Measurements from ENCODE around the gene CD99L2. TPM values are rescaled to one million over a fixed set of nuclear protein-coding genes. Genes with fewer than 3 reads are reported as not detected.

Gene CD99L2
- polyA plus RNA-seq, 1 donor from 2014 or later, result 61.0 TPM

DNA sequence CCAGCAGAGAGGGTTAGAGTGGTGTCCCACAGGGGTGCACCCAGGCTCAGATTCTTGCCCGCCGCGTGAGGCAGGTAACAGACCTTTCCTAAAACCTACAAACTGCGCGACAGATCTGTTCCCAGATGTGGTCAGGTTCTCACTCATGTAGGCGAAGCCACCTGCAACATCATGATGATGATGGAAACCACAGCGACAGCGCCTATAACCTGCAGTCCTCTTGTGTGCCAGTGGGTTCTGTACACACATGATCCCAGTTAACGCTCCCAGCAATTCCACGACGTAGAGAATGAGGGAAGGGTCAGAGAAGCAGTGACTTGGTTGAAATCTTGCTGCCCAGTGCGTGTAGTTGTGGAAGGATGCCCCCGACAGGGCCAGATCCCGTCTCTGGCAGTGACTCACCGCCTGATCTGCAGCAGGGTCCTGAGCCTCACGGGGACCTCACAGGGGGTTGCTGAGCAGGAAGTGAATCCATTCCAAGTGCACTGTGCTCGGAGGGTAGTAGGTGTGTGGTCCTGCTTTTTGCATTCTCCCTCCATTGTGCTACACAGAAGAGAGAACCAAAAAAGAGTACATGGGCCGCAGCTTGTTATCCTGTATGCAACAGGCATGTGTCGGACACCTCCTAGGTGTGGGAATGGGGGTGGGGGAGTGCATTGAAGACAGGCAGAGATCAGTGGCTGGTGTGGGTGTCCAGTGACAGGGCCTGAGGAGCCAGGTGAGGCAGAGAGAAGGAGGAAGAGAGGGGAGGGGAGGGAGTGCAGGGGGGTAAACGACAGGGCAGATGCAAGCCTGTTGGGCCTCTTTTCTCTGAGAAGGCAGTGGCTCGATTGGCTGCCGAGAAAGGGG, 138.7 kb downstream of the CD99L2 start:
- no peaks in the 10 kb centered on the region for H3K27me3 ChIP-seq (ENCODE audit: insufficient read depth, low read depth, low read length)
- TF ChIP-seq, protein P1, sequence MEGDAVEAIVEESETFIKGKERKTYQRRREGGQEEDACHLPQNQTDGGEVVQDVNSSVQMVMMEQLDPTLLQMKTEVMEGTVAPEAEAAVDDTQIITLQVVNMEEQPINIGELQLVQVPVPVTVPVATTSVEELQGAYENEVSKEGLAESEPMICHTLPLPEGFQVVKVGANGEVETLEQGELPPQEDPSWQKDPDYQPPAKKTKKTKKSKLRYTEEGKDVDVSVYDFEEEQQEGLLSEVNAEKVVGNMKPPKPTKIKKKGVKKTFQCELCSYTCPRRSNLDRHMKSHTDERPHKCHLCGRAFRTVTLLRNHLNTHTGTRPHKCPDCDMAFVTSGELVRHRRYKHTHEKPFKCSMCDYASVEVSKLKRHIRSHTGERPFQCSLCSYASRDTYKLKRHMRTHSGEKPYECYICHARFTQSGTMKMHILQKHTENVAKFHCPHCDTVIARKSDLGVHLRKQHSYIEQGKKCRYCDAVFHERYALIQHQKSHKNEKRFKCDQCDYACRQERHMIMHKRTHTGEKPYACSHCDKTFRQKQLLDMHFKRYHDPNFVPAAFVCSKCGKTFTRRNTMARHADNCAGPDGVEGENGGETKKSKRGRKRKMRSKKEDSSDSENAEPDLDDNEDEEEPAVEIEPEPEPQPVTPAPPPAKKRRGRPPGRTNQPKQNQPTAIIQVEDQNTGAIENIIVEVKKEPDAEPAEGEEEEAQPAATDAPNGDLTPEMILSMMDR (IDR thresholded peaks at IDR 0.05; ENCODE audit: poor library complexity, severe bottlenecking), result no peak
- TF ChIP-seq POLR2AphosphoS5 (IDR thresholded peaks at IDR 0.05) (no peak), SMC3 (conservative IDR thresholded peaks at IDR 0.05; ENCODE audit: poor library complexity) (no peak), RAD21 (conservative IDR thresholded peaks at IDR 0.05) (no peak), EZH2 (IDR thresholded peaks at IDR 0.05; ENCODE audit: borderline replicate concordance, insufficient read depth, low read length, poor library complexity, severe bottlenecking) (no peak), TAF1 (IDR thresholded peaks at IDR 0.05; ENCODE audit: low read depth) (no peak), MXI1 (conservative IDR thresholded peaks at IDR 0.05; ENCODE audit: poor library complexity, severe bottlenecking) (no peak), EP300 (conservative IDR thresholded peaks at IDR 0.05; ENCODE audit: poor library complexity, severe bottlenecking) (no peak)
- TF ChIP-seq, protein P2, sequence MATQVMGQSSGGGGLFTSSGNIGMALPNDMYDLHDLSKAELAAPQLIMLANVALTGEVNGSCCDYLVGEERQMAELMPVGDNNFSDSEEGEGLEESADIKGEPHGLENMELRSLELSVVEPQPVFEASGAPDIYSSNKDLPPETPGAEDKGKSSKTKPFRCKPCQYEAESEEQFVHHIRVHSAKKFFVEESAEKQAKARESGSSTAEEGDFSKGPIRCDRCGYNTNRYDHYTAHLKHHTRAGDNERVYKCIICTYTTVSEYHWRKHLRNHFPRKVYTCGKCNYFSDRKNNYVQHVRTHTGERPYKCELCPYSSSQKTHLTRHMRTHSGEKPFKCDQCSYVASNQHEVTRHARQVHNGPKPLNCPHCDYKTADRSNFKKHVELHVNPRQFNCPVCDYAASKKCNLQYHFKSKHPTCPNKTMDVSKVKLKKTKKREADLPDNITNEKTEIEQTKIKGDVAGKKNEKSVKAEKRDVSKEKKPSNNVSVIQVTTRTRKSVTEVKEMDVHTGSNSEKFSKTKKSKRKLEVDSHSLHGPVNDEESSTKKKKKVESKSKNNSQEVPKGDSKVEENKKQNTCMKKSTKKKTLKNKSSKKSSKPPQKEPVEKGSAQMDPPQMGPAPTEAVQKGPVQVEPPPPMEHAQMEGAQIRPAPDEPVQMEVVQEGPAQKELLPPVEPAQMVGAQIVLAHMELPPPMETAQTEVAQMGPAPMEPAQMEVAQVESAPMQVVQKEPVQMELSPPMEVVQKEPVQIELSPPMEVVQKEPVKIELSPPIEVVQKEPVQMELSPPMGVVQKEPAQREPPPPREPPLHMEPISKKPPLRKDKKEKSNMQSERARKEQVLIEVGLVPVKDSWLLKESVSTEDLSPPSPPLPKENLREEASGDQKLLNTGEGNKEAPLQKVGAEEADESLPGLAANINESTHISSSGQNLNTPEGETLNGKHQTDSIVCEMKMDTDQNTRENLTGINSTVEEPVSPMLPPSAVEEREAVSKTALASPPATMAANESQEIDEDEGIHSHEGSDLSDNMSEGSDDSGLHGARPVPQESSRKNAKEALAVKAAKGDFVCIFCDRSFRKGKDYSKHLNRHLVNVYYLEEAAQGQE (IDR thresholded peaks at IDR 0.05; ENCODE audit: borderline replicate concordance), result no peak

DNA sequence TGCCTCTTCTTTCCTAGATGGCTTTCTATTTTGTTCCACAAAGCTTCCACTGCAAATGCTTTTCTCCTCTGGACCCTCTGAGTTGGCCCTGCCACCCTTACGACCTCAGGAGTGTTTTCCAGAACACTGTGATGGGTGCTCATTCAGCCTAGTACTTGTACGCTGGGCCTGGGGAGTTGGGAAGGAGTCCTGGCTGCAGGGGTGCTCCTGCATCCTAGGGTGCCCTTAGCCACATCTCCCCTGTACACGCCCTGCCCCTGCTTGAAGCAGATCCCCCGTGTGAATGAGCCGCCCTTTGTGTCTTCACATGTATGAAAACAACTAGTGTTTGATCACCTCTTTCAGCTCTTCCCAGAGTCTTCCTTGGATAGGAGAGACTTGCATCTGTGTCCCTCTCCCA, 141.1 kb downstream of the CD99L2 start:
- Histone ChIP-seq H3K9ac (ENCODE audit: low read length) (no peak overlapping the region), H3K79me2 (replicated peaks; ENCODE audit: insufficient read depth, low read length) (no peaks in the 10 kb centered on the region), H3K27ac (ENCODE audit: low read length) (no peak overlapping the region), H3K9me2 (ENCODE audit: insufficient read depth, low read length) (no peaks in the 10 kb centered on the region), H2AFZ (ENCODE audit: low read depth, low read length) (no peak overlapping the region), H3F3A (ENCODE audit: insufficient read depth, low read length, poor library complexity, severe bottlenecking) (no peaks in the 10 kb centered on the region), H3K4me2 (ENCODE audit: low read length) (no peak overlapping the region), H3K4me3 (ENCODE audit: low read length) (no peak overlapping the region), H4K20me1 (ENCODE audit: insufficient read depth) (no peaks in the 10 kb centered on the region), H3K27me3 (ENCODE audit: insufficient read depth, low read depth, low read length) (no peaks in the 10 kb centered on the region), H3K9me3 (ENCODE audit: low read length) (no peaks in the 10 kb centered on the region), H3K36me3 (ENCODE audit: insufficient read depth, low read length) (no peaks in the 10 kb centered on the region)
- TF ChIP-seq EZH2 (IDR thresholded peaks at IDR 0.05; ENCODE audit: borderline replicate concordance, insufficient read depth, low read length, poor library complexity, severe bottlenecking) (no peak), RAD21 (conservative IDR thresholded peaks at IDR 0.05) (no peak), SMC3 (conservative IDR thresholded peaks at IDR 0.05; ENCODE audit: poor library complexity) (no peak), TAF1 (IDR thresholded peaks at IDR 0.05; ENCODE audit: low read depth) (no peak), MXI1 (conservative IDR thresholded peaks at IDR 0.05; ENCODE audit: poor library complexity, severe bottlenecking) (no peak)
- TF ChIP-seq, protein P2 (IDR thresholded peaks at IDR 0.05; ENCODE audit: borderline replicate concordance), result no peak
- TF ChIP-seq, protein P1 (IDR thresholded peaks at IDR 0.05; ENCODE audit: poor library complexity, severe bottlenecking), result no peak

More for the DNA sequence above, 138.7 kb downstream of the CD99L2 start:
- no peak overlapping the region for H3K4me3 ChIP-seq (ENCODE audit: low read length)
- no peak overlapping the region for H2AFZ ChIP-seq (ENCODE audit: low read depth, low read length)
- no peaks in the 10 kb centered on the region for H3K9me3 ChIP-seq (ENCODE audit: low read length)
- no peak overlapping the region for H3K27ac ChIP-seq (ENCODE audit: low read length)
- no peak overlapping the region for H3K9ac ChIP-seq (ENCODE audit: low read length)
- no peaks in the 10 kb centered on the region for H3F3A ChIP-seq (ENCODE audit: insufficient read depth, low read length, poor library complexity, severe bottlenecking)
- H3K4me2 ChIP-seq (ENCODE audit: low read length), result no peak overlapping the region
- no peaks in the 10 kb centered on the region for H3K79me2 ChIP-seq (replicated peaks; ENCODE audit: insufficient read depth, low read length)
- H4K20me1 ChIP-seq (ENCODE audit: insufficient read depth), result no peaks in the 10 kb centered on the region
- no peaks in the 10 kb centered on the region for H3K9me2 ChIP-seq (ENCODE audit: insufficient read depth, low read length)
- no peaks in the 10 kb centered on the region for H3K36me3 ChIP-seq (ENCODE audit: insufficient read depth, low read length)
